ENCODE measurements around the gene TEDC2. TPM values are rescaled to one million over a fixed set of nuclear protein-coding genes. Genes with fewer than 3 reads are reported as not detected.

TEDC2 gene
- total and polyA plus RNA-seq, 10 of the 15 experiments (the other 5 are each of a cell fraction or from before 2014, with no cell fraction given) = 0.23 to 47.9 (median 19.1) TPM

DNA sequence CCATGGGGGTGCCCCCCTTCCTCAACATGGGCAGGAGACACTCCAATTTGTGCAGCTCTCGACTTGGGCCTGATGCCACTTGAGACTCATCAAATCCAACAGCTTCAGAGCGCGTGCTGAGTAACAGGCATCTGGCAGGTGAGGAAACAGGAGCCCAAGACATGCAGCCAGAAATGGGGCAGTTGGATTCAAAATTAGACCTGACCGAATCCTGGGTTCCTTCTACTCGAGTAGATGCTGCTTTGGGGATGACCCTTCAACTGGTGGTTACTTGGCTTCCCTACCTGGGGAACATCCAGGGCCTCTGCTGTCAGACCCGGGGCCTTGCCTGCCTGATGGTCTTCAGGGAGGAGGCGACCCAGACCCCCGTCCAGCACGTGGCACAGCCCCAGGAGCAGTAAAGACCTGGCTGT is 10.7 kb downstream of the TEDC2 start (continued):
- TF ChIP-seq, protein P1, sequence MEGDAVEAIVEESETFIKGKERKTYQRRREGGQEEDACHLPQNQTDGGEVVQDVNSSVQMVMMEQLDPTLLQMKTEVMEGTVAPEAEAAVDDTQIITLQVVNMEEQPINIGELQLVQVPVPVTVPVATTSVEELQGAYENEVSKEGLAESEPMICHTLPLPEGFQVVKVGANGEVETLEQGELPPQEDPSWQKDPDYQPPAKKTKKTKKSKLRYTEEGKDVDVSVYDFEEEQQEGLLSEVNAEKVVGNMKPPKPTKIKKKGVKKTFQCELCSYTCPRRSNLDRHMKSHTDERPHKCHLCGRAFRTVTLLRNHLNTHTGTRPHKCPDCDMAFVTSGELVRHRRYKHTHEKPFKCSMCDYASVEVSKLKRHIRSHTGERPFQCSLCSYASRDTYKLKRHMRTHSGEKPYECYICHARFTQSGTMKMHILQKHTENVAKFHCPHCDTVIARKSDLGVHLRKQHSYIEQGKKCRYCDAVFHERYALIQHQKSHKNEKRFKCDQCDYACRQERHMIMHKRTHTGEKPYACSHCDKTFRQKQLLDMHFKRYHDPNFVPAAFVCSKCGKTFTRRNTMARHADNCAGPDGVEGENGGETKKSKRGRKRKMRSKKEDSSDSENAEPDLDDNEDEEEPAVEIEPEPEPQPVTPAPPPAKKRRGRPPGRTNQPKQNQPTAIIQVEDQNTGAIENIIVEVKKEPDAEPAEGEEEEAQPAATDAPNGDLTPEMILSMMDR (IDR thresholded peaks at IDR 0.05 in 2 of 3, conservative IDR thresholded peaks at IDR 0.05 in 1 of 3; ENCODE audit: control insufficient read depth in 2 of 3, extremely low read depth in 1 of 3, insufficient read depth in 1 of 3, low read depth in 3 of 3, low read length in 3 of 3) = no peak
- TF ChIP-seq ZNF217 (IDR thresholded peaks at IDR 0.05) = no peak
- no peak for TF ChIP-seq ZNF622 (IDR thresholded peaks at IDR 0.05)

DNA sequence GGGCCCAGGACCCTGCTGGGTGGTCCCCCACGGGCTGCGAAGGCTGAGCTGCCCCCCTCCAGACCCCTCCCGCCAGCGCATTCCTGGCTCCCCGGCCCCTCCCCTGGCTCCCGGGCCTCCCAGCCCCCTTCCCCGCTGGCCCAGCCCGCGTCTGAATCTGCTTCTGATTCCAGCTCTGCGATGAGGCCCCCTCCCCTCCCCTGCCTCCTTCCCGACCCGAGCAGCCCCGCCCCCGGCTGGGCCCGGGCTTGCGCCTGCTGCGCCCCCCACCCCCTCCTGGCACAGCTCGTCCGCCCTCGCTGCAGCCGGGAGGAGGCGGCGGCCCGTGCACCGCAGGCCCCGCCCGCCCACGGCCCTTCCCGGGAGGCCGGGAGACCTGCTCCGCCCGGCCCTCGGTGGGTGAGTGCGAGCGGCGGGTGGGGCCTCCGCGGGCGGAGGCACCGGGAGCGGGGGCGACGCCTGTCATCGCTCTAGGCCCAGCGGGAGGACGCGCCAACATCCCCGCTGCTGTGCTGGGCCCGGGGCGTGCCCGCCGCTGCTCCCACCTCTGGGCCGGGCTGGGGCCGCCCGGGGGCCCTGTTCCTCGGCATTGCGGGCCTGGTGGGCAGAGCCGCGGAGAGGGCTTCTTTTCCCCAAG is 11.2 kb downstream of the TEDC2 start, which contains the start of gene NTN3:
TSS of gene NTN3 (plus strand) at position 282 of the 637 bp plus-strand sequence. CDS start 405 bp downstream, outside the sequence.
- CTCF ChIA-PET = interaction anchor here (1.8 kb wide), 1 partner anchor 15 kb away, joined by 4 read pairs; no protein-coding TSS in a partner anchor
- RAD21 ChIA-PET (ENCODE audit: unreplicated experiment) = interaction anchor here (1.3 to 3.5 kb wide), 3 partner anchors 11 to 41 kb away, joined by 5 to 17 read pairs (median 6); partner anchors contain the start of gene TEDC2
- no peak within 1 kb of the TSS for H3K4me3 ChIP-seq
- DNase-seq (ENCODE audit: low read depth, low spot score) = no peak
- in situ Hi-C loops (cut with MboI) (no loop called here), intact Hi-C loops (cut with micrococcal nuclease; ENCODE audit: unreplicated experiment) (no loop called here)
- H3K9me3 ChIP-seq (replicated peaks; ENCODE audit: control insufficient read depth, insufficient read depth, low read length) = no peaks in the 10 kb centered on the region
- H4K20me1 ChIP-seq (ENCODE audit: control insufficient read depth, insufficient read depth) = no peaks in the 10 kb centered on the region
- POLR2A ChIA-PET = interaction anchor here (0.6 to 1.4 kb wide), 2 partner anchors 41 to 137 kb away, joined by 3 to 5 read pairs; partner anchors contain the start of gene CCNF
- peaks cover 0 to 2% of the 10 kb centered on the region in 2 experiments; a peak in 1 of 4 replicates for H3K27me3 ChIP-seq (replicated peaks in 1 of 2; ENCODE audit: control insufficient read depth in 2 of 2, insufficient read depth in 2 of 2, low read length in 1 of 2)
- no peaks in the 10 kb centered on the region for H3K79me2 ChIP-seq (ENCODE audit: control insufficient read depth, insufficient read depth, low read length)
- no peak within 1 kb of the TSS for H2AFZ ChIP-seq (ENCODE audit: control insufficient read depth, low read depth, low read length)
- no peak for ATAC-seq
- BruUV-seq (replicated peaks) = no TSS peak
- under 1% methylated on average over 16 of the region's 59 CpGs for WGBS (ENCODE audit: insufficient coverage, insufficient replicate concordance, low lambda C conversion rate, missing lambda C conversion rate)
- H3K36me3 ChIP-seq (ENCODE audit: control insufficient read depth in 2 of 2, insufficient read depth in 2 of 2, low read length in 1 of 2) = no peaks in the 10 kb centered on the region
- H3K9ac ChIP-seq (ENCODE audit: control insufficient read depth, insufficient read depth, low read length) = no peak within 1 kb of the TSS
- SMC1A ChIA-PET (ENCODE audit: uncharacterized antibody, unreplicated experiment) = interaction anchor here (0.8 kb wide), 1 partner anchor 41 kb away, joined by 3 read pairs; no protein-coding TSS in a partner anchor
- no peak within 1 kb of the TSS for H3K27ac ChIP-seq (ENCODE audit: control insufficient read depth, insufficient read depth)
- H3K4me1 ChIP-seq (ENCODE audit: control insufficient read depth, insufficient read depth, low read length) = peaks cover 20% of the 10 kb centered on the region
- peak within 1 kb of the TSS; percentile 42 for H3K4me2 ChIP-seq (ENCODE audit: control insufficient read depth, insufficient read depth)
- FAIRE-seq = no peak
- TF ChIP-seq, protein P2, sequence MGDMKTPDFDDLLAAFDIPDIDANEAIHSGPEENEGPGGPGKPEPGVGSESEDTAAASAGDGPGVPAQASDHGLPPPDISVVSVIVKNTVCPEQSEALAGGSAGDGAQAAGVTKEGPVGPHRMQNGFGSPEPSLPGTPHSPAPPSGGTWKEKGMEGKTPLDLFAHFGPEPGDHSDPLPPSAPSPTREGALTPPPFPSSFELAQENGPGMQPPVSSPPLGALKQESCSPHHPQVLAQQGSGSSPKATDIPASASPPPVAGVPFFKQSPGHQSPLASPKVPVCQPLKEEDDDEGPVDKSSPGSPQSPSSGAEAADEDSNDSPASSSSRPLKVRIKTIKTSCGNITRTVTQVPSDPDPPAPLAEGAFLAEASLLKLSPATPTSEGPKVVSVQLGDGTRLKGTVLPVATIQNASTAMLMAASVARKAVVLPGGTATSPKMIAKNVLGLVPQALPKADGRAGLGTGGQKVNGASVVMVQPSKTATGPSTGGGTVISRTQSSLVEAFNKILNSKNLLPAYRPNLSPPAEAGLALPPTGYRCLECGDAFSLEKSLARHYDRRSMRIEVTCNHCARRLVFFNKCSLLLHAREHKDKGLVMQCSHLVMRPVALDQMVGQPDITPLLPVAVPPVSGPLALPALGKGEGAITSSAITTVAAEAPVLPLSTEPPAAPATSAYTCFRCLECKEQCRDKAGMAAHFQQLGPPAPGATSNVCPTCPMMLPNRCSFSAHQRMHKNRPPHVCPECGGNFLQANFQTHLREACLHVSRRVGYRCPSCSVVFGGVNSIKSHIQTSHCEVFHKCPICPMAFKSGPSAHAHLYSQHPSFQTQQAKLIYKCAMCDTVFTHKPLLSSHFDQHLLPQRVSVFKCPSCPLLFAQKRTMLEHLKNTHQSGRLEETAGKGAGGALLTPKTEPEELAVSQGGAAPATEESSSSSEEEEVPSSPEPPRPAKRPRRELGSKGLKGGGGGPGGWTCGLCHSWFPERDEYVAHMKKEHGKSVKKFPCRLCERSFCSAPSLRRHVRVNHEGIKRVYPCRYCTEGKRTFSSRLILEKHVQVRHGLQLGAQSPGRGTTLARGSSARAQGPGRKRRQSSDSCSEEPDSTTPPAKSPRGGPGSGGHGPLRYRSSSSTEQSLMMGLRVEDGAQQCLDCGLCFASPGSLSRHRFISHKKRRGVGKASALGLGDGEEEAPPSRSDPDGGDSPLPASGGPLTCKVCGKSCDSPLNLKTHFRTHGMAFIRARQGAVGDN (IDR thresholded peaks at IDR 0.05) = 0 out of 2 replicates have a peak, but pooled peaks have one; percentile 9
- TF ChIP-seq, protein P3, sequence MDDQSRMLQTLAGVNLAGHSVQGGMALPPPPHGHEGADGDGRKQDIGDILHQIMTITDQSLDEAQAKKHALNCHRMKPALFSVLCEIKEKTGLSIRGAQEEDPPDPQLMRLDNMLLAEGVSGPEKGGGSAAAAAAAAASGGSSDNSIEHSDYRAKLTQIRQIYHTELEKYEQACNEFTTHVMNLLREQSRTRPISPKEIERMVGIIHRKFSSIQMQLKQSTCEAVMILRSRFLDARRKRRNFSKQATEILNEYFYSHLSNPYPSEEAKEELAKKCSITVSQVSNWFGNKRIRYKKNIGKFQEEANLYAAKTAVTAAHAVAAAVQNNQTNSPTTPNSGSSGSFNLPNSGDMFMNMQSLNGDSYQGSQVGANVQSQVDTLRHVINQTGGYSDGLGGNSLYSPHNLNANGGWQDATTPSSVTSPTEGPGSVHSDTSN (IDR thresholded peaks at IDR 0.05; ENCODE audit: insufficient replicate concordance, low read depth, low read length) = no peak
- TF ChIP-seq DPF2 (IDR thresholded peaks at IDR 0.05) (0 out of 2 replicates have a peak, but pooled peaks have one; percentile 34), HDAC6 (IDR thresholded peaks at IDR 0.05; ENCODE audit: unreplicated experiment) (no peak), NFIC (IDR thresholded peaks at IDR 0.05; ENCODE audit: low read depth, low read length) (no peak), IRF4 (IDR thresholded peaks at IDR 0.05; ENCODE audit: low read depth, low read length) (no peak), SMC3 (IDR thresholded peaks at IDR 0.05; ENCODE audit: borderline replicate concordance, low read length) (no peak), ZNF384 (IDR thresholded peaks at IDR 0.05; ENCODE audit: borderline replicate concordance, low read depth, low read length) (no peak), GATAD2B (conservative IDR thresholded peaks at IDR 0.05; ENCODE audit: low read depth) (peak; percentile 60; the same call in 1 of the 2 replicates)
- TF ChIP-seq, protein P4, sequence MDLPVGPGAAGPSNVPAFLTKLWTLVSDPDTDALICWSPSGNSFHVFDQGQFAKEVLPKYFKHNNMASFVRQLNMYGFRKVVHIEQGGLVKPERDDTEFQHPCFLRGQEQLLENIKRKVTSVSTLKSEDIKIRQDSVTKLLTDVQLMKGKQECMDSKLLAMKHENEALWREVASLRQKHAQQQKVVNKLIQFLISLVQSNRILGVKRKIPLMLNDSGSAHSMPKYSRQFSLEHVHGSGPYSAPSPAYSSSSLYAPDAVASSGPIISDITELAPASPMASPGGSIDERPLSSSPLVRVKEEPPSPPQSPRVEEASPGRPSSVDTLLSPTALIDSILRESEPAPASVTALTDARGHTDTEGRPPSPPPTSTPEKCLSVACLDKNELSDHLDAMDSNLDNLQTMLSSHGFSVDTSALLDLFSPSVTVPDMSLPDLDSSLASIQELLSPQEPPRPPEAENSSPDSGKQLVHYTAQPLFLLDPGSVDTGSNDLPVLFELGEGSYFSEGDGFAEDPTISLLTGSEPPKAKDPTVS (IDR thresholded peaks at IDR 0.05; ENCODE audit: low read depth, low read length) = no peak

All from GM12878 (cell line).